GM12878 (cell line): ENCODE data around the gene AFG1L. TPM values are rescaled to one million over a fixed set of nuclear protein-coding genes. Genes with fewer than 3 reads are reported as not detected.
A peak's percentile ranks its signal among the peaks of the same experiment; 100 is the strongest.

Experiments
- ASH2L ChIP-seq: fragments of 300-600, 200-600 bp; sonication (generic); IDR thresholded peaks from 2 replicates; pipeline ENCODE4 v1.6.1; 2017; ENCODE audit warnings: low read depth, mild to moderate bottlenecking, borderline replicate concordance
- ATF7 ChIP-seq: fragments of 450-650 bp; IDR thresholded peaks from 2 replicates; pipeline ENCODE4 v1.6.1; 2016; ENCODE audit warnings: low read depth, mild to moderate bottlenecking
- BCL11A ChIP-seq: IDR thresholded peaks from 2 replicates; pipeline ENCODE4 v1.6.1; 2011; ENCODE audit warnings: low read depth, low read length
- FOXK2 ChIP-seq: fragments of 450-650 bp; IDR thresholded peaks from 2 replicates; pipeline ENCODE4 v1.6.1; 2017; ENCODE audit warnings: mild to moderate bottlenecking, moderate library complexity
- MXI1 ChIP-seq: fragments of 150-350 bp; IDR thresholded peaks from 2 replicates; pipeline ENCODE4 v1.6.1; 2011; ENCODE audit warnings: low read depth, mild to moderate bottlenecking, inconsistent platforms, low read length, improper control_type of control experiment
- NRF1 ChIP-seq: conservative IDR thresholded peaks from 2 replicates; pipeline ENCODE4 v1.6.1; 2011; ENCODE audit warnings: mild to moderate bottlenecking, low read depth, low read length, improper control_type of control experiment
- PAX5 ChIP-seq: IDR thresholded peaks from 2 replicates; pipeline ENCODE4 v1.6.1; 2011; ENCODE audit warnings: low read depth, low read length, borderline replicate concordance
- RUNX3 ChIP-seq: IDR thresholded peaks from 2 replicates; pipeline ENCODE4 v1.6.1; 2012; ENCODE audit warnings: low read length, inconsistent platforms
- SMARCA5 ChIP-seq: fragments of 450-650 bp; IDR thresholded peaks from 2 replicates; pipeline ENCODE4 v1.6.1; 2017; ENCODE audit warnings: mild to moderate bottlenecking
- TAF1 ChIP-seq: IDR thresholded peaks from 2 replicates; pipeline ENCODE4 v1.6.1; 2011; ENCODE audit warnings: mild to moderate bottlenecking, low read depth, low read length, borderline replicate concordance
- YY1 ChIP-seq: IDR thresholded peaks from 2 replicates; pipeline ENCODE4 v1.6.1; 2011; ENCODE audit warnings: low read depth, mild to moderate bottlenecking, low read length
- polyA plus RNA-seq, 11 experiments: library from polyadenylated mRNA; depleted of rRNA in 4 of 11; unstranded in 6 of 11; stranded (reverse) in 5 of 11; fragments of >200 nt; fragmentation: Nextera tagmentation in 4 of 11; fragmentation: Illumina TruSeq in 1 of 11; extraction: Ambion mirVana in 4 of 11; extraction: Trizol in 1 of 11; gene quantifications; 1 replicate in 1 of 11; 2 replicates in 10 of 11; pipeline versions ENCODE4 v1.2.1 to v1.2.3, GENCODE V29; 2011 to 2016; ENCODE audit warnings: inconsistent platforms in 2 of 11, missing spikeins in 2 of 11, low read depth in 1 of 11
- total RNA-seq, 4 experiments: library from RNA; depleted of rRNA in 3 of 4; stranded (reverse); fragments of >200 nt in 3 of 4; fragmentation: Illumina TruSeq in 1 of 4; extraction: Trizol in 1 of 4; gene quantifications; 2 replicates each; pipeline versions ENCODE4 v1.2.1 to v1.2.3, GENCODE V29; 2013 to 2021
- TF ChIP-seq, protein P1 (sequence below): IDR thresholded peaks from 2 replicates; pipeline ENCODE4 v1.6.1; 2012; ENCODE audit warnings: low read depth, low read length, improper control_type of control experiment
- TF ChIP-seq, protein P2 (sequence below): fragments of 450-650 bp; IDR thresholded peaks from 2 replicates; pipeline ENCODE4 v1.6.1; 2017; ENCODE audit warnings: borderline replicate concordance
- TF ChIP-seq, protein P3 (sequence below): fragments of 150-350 bp; IDR thresholded peaks from 2 replicates; pipeline ENCODE4 v1.6.1; 2016; ENCODE audit warnings: low read depth, low read length
- TF ChIP-seq, protein P4 (sequence below): fragments of 450-650 bp; IDR thresholded peaks from 2 replicates; pipeline ENCODE4 v1.6.1; 2016; ENCODE audit warnings: mild to moderate bottlenecking, moderate library complexity, borderline replicate concordance
- TF ChIP-seq, protein P5 (sequence below): fragments of 450-650 bp; IDR thresholded peaks from 2 replicates; pipeline ENCODE4 v1.6.1; 2017; ENCODE audit warnings: low read depth, mild to moderate bottlenecking, moderate library complexity

Gene AFG1L
- total and polyA plus RNA-seq, 10 of the 15 experiments (the other 5 are each of a cell fraction or from before 2014, with no cell fraction given), result 2.3 to 9.0 (median 4.3) TPM

DNA sequence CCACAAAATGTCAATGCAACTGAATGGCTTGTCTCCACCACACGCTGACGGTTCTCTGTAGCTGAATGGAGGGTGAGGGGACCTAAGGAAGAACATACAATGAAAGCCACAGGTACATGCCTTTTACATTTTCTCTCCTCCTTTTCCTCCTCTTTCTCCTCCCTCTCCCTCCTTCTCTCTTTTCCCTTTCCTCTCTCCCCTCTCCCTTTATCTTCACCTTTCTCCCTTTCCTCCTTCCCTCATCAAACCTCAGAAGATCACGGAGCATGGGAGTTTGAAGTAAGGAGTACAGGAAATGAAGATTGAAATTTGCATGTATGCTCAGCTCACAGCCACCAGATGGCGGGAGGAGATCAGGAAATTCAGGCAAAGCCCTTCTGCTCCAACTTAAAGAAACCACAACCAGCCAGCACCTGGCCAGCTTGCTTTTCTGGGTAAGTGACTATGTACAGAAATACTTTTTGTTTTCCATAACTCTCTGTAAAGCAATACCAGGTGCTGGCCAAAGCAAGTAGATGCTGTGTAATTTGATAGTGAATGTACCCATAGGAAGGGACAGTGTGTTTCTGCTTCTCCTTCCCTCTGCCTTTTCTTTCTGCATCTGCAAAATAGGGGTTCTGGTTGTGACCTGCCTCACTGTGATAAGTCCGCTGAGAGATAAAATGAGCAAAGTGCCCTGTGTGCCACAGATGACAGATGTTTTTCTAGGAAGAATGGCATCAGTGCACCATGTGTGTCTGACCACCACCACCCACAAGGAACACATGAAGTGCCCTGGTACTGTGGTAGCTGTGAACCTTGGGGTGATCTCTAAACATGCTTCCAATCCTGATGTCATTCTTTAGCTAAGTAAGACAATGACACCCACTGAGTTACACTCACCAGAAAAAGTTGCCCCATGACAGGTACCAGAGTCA lies 247.2 kb downstream of the AFG1L start (continued):
- TF ChIP-seq YY1 (peak; percentile 63; the same call in 1 of the 2 replicates), ATF7 (no peak), BCL11A (no peak), RUNX3 (peak; percentile 82), MXI1 (no peak), PAX5 (no peak), TAF1 (no peak), SMARCA5 (no peak), FOXK2 (no peak), ASH2L (no peak), NRF1 (no peak)
- TF ChIP-seq, protein P1, sequence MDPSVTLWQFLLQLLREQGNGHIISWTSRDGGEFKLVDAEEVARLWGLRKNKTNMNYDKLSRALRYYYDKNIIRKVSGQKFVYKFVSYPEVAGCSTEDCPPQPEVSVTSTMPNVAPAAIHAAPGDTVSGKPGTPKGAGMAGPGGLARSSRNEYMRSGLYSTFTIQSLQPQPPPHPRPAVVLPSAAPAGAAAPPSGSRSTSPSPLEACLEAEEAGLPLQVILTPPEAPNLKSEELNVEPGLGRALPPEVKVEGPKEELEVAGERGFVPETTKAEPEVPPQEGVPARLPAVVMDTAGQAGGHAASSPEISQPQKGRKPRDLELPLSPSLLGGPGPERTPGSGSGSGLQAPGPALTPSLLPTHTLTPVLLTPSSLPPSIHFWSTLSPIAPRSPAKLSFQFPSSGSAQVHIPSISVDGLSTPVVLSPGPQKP, result no peak
- TF ChIP-seq, protein P2, sequence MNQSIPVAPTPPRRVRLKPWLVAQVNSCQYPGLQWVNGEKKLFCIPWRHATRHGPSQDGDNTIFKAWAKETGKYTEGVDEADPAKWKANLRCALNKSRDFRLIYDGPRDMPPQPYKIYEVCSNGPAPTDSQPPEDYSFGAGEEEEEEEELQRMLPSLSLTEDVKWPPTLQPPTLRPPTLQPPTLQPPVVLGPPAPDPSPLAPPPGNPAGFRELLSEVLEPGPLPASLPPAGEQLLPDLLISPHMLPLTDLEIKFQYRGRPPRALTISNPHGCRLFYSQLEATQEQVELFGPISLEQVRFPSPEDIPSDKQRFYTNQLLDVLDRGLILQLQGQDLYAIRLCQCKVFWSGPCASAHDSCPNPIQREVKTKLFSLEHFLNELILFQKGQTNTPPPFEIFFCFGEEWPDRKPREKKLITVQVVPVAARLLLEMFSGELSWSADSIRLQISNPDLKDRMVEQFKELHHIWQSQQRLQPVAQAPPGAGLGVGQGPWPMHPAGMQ, result no peak
- TF ChIP-seq, protein P3, sequence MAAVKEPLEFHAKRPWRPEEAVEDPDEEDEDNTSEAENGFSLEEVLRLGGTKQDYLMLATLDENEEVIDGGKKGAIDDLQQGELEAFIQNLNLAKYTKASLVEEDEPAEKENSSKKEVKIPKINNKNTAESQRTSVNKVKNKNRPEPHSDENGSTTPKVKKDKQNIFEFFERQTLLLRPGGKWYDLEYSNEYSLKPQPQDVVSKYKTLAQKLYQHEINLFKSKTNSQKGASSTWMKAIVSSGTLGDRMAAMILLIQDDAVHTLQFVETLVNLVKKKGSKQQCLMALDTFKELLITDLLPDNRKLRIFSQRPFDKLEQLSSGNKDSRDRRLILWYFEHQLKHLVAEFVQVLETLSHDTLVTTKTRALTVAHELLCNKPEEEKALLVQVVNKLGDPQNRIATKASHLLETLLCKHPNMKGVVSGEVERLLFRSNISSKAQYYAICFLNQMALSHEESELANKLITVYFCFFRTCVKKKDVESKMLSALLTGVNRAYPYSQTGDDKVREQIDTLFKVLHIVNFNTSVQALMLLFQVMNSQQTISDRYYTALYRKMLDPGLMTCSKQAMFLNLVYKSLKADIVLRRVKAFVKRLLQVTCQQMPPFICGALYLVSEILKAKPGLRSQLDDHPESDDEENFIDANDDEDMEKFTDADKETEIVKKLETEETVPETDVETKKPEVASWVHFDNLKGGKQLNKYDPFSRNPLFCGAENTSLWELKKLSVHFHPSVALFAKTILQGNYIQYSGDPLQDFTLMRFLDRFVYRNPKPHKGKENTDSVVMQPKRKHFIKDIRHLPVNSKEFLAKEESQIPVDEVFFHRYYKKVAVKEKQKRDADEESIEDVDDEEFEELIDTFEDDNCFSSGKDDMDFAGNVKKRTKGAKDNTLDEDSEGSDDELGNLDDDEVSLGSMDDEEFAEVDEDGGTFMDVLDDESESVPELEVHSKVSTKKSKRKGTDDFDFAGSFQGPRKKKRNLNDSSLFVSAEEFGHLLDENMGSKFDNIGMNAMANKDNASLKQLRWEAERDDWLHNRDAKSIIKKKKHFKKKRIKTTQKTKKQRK, result no peak
- TF ChIP-seq, protein P4, sequence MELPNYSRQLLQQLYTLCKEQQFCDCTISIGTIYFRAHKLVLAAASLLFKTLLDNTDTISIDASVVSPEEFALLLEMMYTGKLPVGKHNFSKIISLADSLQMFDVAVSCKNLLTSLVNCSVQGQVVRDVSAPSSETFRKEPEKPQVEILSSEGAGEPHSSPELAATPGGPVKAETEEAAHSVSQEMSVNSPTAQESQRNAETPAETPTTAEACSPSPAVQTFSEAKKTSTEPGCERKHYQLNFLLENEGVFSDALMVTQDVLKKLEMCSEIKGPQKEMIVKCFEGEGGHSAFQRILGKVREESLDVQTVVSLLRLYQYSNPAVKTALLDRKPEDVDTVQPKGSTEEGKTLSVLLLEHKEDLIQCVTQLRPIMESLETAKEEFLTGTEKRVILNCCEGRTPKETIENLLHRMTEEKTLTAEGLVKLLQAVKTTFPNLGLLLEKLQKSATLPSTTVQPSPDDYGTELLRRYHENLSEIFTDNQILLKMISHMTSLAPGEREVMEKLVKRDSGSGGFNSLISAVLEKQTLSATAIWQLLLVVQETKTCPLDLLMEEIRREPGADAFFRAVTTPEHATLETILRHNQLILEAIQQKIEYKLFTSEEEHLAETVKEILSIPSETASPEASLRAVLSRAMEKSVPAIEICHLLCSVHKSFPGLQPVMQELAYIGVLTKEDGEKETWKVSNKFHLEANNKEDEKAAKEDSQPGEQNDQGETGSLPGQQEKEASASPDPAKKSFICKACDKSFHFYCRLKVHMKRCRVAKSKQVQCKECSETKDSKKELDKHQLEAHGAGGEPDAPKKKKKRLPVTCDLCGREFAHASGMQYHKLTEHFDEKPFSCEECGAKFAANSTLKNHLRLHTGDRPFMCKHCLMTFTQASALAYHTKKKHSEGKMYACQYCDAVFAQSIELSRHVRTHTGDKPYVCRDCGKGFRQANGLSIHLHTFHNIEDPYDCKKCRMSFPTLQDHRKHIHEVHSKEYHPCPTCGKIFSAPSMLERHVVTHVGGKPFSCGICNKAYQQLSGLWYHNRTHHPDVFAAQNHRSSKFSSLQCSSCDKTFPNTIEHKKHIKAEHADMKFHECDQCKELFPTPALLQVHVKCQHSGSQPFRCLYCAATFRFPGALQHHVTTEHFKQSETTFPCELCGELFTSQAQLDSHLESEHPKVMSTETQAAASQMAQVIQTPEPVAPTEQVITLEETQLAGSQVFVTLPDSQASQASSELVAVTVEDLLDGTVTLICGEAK, result no peak
- TF ChIP-seq, protein P5, sequence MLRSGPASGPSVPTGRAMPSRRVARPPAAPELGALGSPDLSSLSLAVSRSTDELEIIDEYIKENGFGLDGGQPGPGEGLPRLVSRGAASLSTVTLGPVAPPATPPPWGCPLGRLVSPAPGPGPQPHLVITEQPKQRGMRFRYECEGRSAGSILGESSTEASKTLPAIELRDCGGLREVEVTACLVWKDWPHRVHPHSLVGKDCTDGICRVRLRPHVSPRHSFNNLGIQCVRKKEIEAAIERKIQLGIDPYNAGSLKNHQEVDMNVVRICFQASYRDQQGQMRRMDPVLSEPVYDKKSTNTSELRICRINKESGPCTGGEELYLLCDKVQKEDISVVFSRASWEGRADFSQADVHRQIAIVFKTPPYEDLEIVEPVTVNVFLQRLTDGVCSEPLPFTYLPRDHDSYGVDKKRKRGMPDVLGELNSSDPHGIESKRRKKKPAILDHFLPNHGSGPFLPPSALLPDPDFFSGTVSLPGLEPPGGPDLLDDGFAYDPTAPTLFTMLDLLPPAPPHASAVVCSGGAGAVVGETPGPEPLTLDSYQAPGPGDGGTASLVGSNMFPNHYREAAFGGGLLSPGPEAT, result no peak
